GM21723 (cell line): ENCODE measurements around the gene IDNK.

ENCODE experiments used
- ATAC-seq: cut with Tn5 transposase; IDR thresholded peaks from one replicate; pipeline ENCODE4 v1.9.1; 2021; ENCODE audit warnings: mild to moderate bottlenecking, moderate library complexity; ENCODE audit not compliant: unreplicated experiment

IDNK gene

GRCh38 chr9:83681490-83681889, 58.5 kb downstream of the IDNK start:
- ATAC-seq: no peak

GRCh38 chr9:83688921-83689320, 66.0 kb downstream of the IDNK start:
- ATAC-seq: no peak

GRCh38 chr9:83691492-83691891, 68.5 kb downstream of the IDNK start:
- no peak for ATAC-seq
